Astrocyte (in vitro differentiated cells and primary cell): ENCODE results near the gene FTCD. TPM values are rescaled to one million over a fixed set of nuclear protein-coding genes. Genes with fewer than 3 reads are reported as not detected.
A peak's percentile ranks its signal among the peaks of the same experiment; 100 is the strongest.

Experiments
- DNase-seq: peaks from one replicate; pipeline ENCODE4 v3.0.0-alpha.2; 2010; ENCODE audit warnings: low read depth
- FAIRE-seq: peaks from 2 replicates; lab custom pipeline; 2011; peaks lifted over from hg19 to GRCh38; lab: Jason Lieb, UNC
- H2AFZ ChIP-seq: 2 replicates; pipeline ENCODE4 v1.6.0; 2012; ENCODE audit warnings: low read depth, low read length, inconsistent platforms
- H3K27ac ChIP-seq: 2 replicates; pipeline ENCODE4 v1.5.1; 2011; ENCODE audit warnings: low read depth, low read length, inconsistent platforms
- H3K27me3 ChIP-seq: 2 replicates; pipeline ENCODE4 v1.6.0; 2011; ENCODE audit warnings: low read length, inconsistent platforms; ENCODE audit not compliant: insufficient read depth
- H3K36me3 ChIP-seq: 2 replicates; pipeline ENCODE4 v1.5.1; 2011; ENCODE audit warnings: low read length, inconsistent platforms; ENCODE audit not compliant: insufficient read depth
- H3K4me1 ChIP-seq: 2 replicates; pipeline ENCODE4 v1.5.1; 2011; ENCODE audit warnings: low read length, inconsistent platforms; ENCODE audit not compliant: insufficient read depth
- H3K4me2 ChIP-seq: 2 replicates; pipeline ENCODE4 v1.6.0; 2012; ENCODE audit warnings: low read length, inconsistent platforms
- H3K4me3 ChIP-seq: 2 replicates; pipeline ENCODE4 v1.5.1; 2011; ENCODE audit warnings: low read depth, mild to moderate bottlenecking, low read length, inconsistent platforms; ENCODE audit not compliant: insufficient read depth
- H3K79me2 ChIP-seq: 2 replicates; pipeline ENCODE4 v1.6.0; 2012; ENCODE audit warnings: mild to moderate bottlenecking, low read length, inconsistent platforms; ENCODE audit not compliant: insufficient read depth
- H3K9ac ChIP-seq: 2 replicates; pipeline ENCODE4 v1.6.0; 2012; ENCODE audit warnings: mild to moderate bottlenecking, low read length, inconsistent platforms
- H3K9me3 ChIP-seq: 2 replicates; pipeline ENCODE4 v1.5.1; 2012; ENCODE audit warnings: low read depth, mild to moderate bottlenecking, low read length, inconsistent platforms; ENCODE audit not compliant: insufficient read depth
- H4K20me1 ChIP-seq: 2 replicates; pipeline ENCODE4 v1.6.0; 2012; ENCODE audit warnings: low read length, inconsistent platforms; ENCODE audit not compliant: insufficient read depth
- H3K27ac Mint-ChIP-seq: one replicate; pipeline ENCODE4 v1.8.0; 2021; ENCODE audit warnings: mild to moderate bottlenecking, mixed read lengths; ENCODE audit not compliant: unreplicated experiment
- H3K27me3 Mint-ChIP-seq: one replicate; pipeline ENCODE4 v1.8.0; 2021; ENCODE audit warnings: low read depth, mixed read lengths; ENCODE audit not compliant: unreplicated experiment
- H3K36me3 Mint-ChIP-seq: one replicate; pipeline ENCODE4 v1.8.0; 2021; ENCODE audit warnings: low read depth, mixed read lengths; ENCODE audit not compliant: unreplicated experiment
- H3K4me1 Mint-ChIP-seq: one replicate; pipeline ENCODE4 v1.8.0; 2021; ENCODE audit warnings: low read depth, mixed read lengths; ENCODE audit not compliant: unreplicated experiment
- H3K4me3 Mint-ChIP-seq: one replicate; pipeline ENCODE4 v1.8.0; 2021; ENCODE audit warnings: mild to moderate bottlenecking, moderate library complexity, mixed read lengths; ENCODE audit not compliant: unreplicated experiment
- H3K9me3 Mint-ChIP-seq: one replicate; pipeline ENCODE4 v1.8.0; 2021; ENCODE audit warnings: mild to moderate bottlenecking, mixed read lengths; ENCODE audit not compliant: unreplicated experiment
- EZH2 ChIP-seq: IDR thresholded peaks from 2 replicates; pipeline ENCODE4 v1.6.1; 2012; ENCODE audit warnings: mild to moderate bottlenecking, low read length, inconsistent platforms; ENCODE audit not compliant: insufficient read depth
- total RNA-seq: library from RNA; stranded (reverse); gene quantifications from 2 replicates; pipeline ENCODE4 v1.2.1, GENCODE V29; 2021
- TF ChIP-seq, protein P1 (sequence below): IDR thresholded peaks from 2 replicates; pipeline ENCODE4 v1.5.1; 2011; ENCODE audit warnings: low read depth, mild to moderate bottlenecking, inconsistent platforms, low read length, moderate library complexity; ENCODE audit not compliant: insufficient read depth

FTCD gene
- total RNA-seq, 1 donor from 2014 or later = 1.9 TPM

DNA sequence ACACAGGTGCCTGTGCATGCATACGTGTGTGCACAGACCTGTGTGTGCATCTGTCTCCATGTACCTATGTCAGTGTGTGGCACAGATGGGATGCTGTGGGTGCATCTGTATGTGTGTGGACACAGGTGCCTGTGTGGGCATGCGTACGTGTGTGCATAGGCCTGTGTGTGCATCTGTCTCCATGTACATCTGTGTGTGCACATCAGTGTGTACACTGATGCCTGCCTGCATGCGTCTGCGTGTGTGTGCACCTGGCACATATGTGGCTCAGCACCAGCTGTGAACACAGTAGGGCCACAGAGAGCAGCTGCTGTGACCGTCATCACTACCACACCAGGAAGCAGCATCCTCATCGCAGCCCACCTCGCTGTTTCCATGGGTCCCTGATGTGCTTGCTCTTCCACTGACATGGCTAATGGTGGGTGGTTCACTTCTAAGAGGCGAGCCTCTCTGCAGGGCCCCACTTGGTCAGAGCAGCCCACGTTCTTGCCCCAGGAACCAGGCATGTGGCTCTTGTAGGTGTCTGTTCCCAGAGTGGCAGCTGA lies 38.5 kb upstream of the FTCD start:
- peaks cover 25% of the 10 kb centered on the region for H3K4me1 Mint-ChIP-seq
- TF ChIP-seq, protein P1, sequence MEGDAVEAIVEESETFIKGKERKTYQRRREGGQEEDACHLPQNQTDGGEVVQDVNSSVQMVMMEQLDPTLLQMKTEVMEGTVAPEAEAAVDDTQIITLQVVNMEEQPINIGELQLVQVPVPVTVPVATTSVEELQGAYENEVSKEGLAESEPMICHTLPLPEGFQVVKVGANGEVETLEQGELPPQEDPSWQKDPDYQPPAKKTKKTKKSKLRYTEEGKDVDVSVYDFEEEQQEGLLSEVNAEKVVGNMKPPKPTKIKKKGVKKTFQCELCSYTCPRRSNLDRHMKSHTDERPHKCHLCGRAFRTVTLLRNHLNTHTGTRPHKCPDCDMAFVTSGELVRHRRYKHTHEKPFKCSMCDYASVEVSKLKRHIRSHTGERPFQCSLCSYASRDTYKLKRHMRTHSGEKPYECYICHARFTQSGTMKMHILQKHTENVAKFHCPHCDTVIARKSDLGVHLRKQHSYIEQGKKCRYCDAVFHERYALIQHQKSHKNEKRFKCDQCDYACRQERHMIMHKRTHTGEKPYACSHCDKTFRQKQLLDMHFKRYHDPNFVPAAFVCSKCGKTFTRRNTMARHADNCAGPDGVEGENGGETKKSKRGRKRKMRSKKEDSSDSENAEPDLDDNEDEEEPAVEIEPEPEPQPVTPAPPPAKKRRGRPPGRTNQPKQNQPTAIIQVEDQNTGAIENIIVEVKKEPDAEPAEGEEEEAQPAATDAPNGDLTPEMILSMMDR = no peak
- TF ChIP-seq EZH2 = no peak
- H3K4me1 ChIP-seq = peaks cover 23% of the 10 kb centered on the region
- H3K9me3 Mint-ChIP-seq = no peaks in the 10 kb centered on the region
- H3K27ac Mint-ChIP-seq = no peak overlapping the region
- no peaks in the 10 kb centered on the region for H3K9me3 ChIP-seq
- no peak overlapping the region for H3K4me3 ChIP-seq
- peaks cover 7% of the 10 kb centered on the region for H3K36me3 ChIP-seq
- H3K9ac ChIP-seq = no peak overlapping the region
- H3K4me3 Mint-ChIP-seq = no peak overlapping the region
- H3K36me3 Mint-ChIP-seq = peaks cover 28% of the 10 kb centered on the region
- H4K20me1 ChIP-seq = peaks cover 31% of the 10 kb centered on the region
- H3K27ac ChIP-seq = no peak overlapping the region
- DNase-seq (no peak), FAIRE-seq (no peak)
- H3K27me3 ChIP-seq = no peaks in the 10 kb centered on the region
- H3K79me2 ChIP-seq = no peaks in the 10 kb centered on the region
- H3K4me2 ChIP-seq = no peak overlapping the region
- H2AFZ ChIP-seq = no peak overlapping the region
- no peaks in the 10 kb centered on the region for H3K27me3 Mint-ChIP-seq

DNA sequence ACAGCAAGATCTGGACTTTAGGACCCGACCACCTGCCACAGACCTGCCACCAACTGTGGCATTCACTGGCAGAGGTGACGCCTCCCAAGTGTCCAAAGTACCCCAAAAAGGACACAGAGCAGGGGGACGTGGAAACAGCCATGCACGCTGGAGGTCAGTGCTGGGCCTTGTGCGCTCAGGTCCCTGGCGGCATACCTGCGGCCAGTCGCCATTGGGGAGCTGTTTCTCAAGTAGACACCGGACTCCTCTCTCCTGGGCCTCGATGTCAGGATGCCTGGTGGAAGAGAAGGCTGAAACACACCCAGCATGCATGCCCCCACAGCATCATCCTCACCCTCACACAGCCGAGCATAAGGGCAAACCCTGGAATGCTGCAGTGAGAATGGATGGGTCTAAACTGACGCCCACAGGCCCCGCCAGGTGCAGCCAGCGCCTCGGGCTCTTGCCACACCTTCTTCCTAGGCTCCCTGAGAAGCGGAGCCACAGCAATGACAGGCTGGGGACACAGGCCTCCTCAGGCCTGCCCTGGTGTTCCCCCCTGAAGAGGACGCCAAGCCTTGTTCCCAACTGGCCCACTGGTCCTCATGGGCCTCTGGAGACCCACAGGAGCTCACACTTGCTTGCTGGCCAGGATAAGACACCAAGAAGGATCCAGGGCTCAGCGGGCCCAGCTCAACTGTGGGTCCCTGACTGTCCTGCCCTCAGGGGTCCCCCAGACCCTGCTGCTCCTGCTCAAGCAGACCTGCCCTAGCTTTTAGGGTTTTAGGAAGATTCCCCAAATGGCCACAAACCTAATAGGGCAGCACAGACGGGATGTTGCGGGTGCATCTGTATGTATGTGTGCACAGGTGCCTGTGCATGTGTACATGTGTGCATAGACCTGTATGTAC lies 36.6 kb upstream of the FTCD start:
- Histone ChIP-seq H3K79me2 (no peaks in the 10 kb centered on the region), H3K27me3 (no peaks in the 10 kb centered on the region), H2AFZ (no peak overlapping the region), H3K4me3 (no peak overlapping the region), H3K9ac (no peak overlapping the region), H3K27ac (no peak overlapping the region), H3K4me1 (peaks cover 34% of the 10 kb centered on the region), H4K20me1 (peaks cover 27% of the 10 kb centered on the region), H3K36me3 (peaks cover 7% of the 10 kb centered on the region), H3K9me3 (no peaks in the 10 kb centered on the region), H3K4me2 (no peak overlapping the region)
- no peaks in the 10 kb centered on the region for H3K9me3 Mint-ChIP-seq
- peaks cover 24% of the 10 kb centered on the region for H3K36me3 Mint-ChIP-seq
- no peak overlapping the region for H3K4me3 Mint-ChIP-seq
- TF ChIP-seq, protein P1 = no peak
- TF ChIP-seq EZH2 = no peak
- FAIRE-seq (no peak), DNase-seq (no peak)
- H3K4me1 Mint-ChIP-seq = peaks cover 37% of the 10 kb centered on the region
- no peaks in the 10 kb centered on the region for H3K27me3 Mint-ChIP-seq
- no peak overlapping the region for H3K27ac Mint-ChIP-seq

DNA sequence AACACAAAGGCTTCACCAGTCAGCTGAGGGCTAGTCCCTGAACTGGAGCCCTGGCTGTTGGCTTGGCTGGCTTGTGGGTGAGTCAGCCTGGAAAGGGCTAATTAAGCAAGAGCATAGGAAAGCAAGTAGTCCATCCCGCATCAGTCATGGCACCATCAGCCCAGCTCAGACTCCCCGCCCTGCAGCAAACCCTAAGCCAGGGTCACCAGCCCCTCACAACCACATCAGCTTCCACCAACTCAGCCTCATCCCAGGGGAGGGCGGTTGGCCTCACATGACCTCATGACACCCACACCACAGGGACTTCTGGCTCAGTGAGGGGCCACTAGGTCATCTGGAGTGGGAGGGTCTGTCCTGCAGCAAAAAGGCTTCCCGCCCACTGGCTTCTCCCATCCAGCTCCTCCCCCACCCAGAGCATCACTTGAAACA lies 35.9 kb upstream of the FTCD start:
- Histone ChIP-seq H3K4me2 (peak overlapping the region; percentile 23), H3K27me3 (no peaks in the 10 kb centered on the region), H3K9me3 (no peaks in the 10 kb centered on the region), H3K4me3 (no peak overlapping the region), H4K20me1 (peaks cover 27% of the 10 kb centered on the region), H3K36me3 (peaks cover 7% of the 10 kb centered on the region), H2AFZ (no peak overlapping the region), H3K27ac (no peak overlapping the region), H3K79me2 (no peaks in the 10 kb centered on the region), H3K9ac (no peak overlapping the region), H3K4me1 (peaks cover 34% of the 10 kb centered on the region)
- peak; percentile 72 for DNase-seq
- Mint-ChIP-seq H3K9me3 (no peaks in the 10 kb centered on the region), H3K27me3 (no peaks in the 10 kb centered on the region), H3K4me1 (peaks cover 37% of the 10 kb centered on the region), H3K27ac (no peak overlapping the region), H3K36me3 (peaks cover 20% of the 10 kb centered on the region), H3K4me3 (peak overlapping the region; percentile 50)
- no peak for TF ChIP-seq EZH2
- TF ChIP-seq, protein P1 = no peak
- peak; percentile 20 for FAIRE-seq
